ENCODE results near the gene COPRS. TPM values are rescaled to one million over a fixed set of nuclear protein-coding genes. Genes with fewer than 3 reads are reported as not detected.

Gene COPRS
- total and polyA plus RNA-seq, 4 donors: 15.4 to 50.6 (median 27.6) TPM

DNA sequence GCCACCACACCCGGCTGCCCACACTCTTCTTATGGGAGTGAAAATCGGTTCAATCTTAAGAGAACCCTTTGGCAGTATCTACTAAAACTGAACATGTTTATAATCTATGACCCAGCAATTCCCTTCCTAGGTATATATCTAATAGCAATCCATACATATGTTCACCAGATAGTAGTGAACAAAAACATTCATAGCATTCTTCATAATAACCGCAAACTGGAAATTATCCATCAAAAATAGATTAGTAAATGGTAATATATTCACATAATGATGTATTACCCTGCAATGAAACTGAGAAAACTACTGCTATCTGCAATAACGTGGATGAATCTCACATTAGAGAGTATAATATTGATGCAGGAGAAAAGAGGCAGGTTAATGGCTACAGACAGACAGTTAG, 23.1 kb downstream of the COPRS start:
- TF ChIP-seq, protein P1, sequence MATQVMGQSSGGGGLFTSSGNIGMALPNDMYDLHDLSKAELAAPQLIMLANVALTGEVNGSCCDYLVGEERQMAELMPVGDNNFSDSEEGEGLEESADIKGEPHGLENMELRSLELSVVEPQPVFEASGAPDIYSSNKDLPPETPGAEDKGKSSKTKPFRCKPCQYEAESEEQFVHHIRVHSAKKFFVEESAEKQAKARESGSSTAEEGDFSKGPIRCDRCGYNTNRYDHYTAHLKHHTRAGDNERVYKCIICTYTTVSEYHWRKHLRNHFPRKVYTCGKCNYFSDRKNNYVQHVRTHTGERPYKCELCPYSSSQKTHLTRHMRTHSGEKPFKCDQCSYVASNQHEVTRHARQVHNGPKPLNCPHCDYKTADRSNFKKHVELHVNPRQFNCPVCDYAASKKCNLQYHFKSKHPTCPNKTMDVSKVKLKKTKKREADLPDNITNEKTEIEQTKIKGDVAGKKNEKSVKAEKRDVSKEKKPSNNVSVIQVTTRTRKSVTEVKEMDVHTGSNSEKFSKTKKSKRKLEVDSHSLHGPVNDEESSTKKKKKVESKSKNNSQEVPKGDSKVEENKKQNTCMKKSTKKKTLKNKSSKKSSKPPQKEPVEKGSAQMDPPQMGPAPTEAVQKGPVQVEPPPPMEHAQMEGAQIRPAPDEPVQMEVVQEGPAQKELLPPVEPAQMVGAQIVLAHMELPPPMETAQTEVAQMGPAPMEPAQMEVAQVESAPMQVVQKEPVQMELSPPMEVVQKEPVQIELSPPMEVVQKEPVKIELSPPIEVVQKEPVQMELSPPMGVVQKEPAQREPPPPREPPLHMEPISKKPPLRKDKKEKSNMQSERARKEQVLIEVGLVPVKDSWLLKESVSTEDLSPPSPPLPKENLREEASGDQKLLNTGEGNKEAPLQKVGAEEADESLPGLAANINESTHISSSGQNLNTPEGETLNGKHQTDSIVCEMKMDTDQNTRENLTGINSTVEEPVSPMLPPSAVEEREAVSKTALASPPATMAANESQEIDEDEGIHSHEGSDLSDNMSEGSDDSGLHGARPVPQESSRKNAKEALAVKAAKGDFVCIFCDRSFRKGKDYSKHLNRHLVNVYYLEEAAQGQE (IDR thresholded peaks at IDR 0.05): no peak
- no peak for TF ChIP-seq FOXA1 (IDR thresholded peaks at IDR 0.05)
- TF ChIP-seq SP1 (IDR thresholded peaks at IDR 0.05): no peak
- no peak for DNase-seq (ENCODE audit: low spot score)
- Histone ChIP-seq H3K9ac (ENCODE audit: low read depth in 1 of 2, low read length in 2 of 2) (no peak overlapping the region), H3K36me3 (ENCODE audit: control insufficient read depth in 4 of 4, insufficient read depth in 3 of 4, low read depth in 1 of 4, low read length in 3 of 4) (no peaks in the 10 kb centered on the region), H3K27me3 (ENCODE audit: control insufficient read depth in 4 of 4, insufficient read depth in 4 of 4, low read length in 3 of 4) (no peaks in the 10 kb centered on the region), H3K4me1 (ENCODE audit: control insufficient read depth in 4 of 4, insufficient read depth in 4 of 4, low read length in 3 of 4) (peaks cover 0 to 2% (median under 1%) of the 10 kb centered on the region in 4 donors), H3K9me3 (ENCODE audit: control insufficient read depth in 4 of 4, low read length in 3 of 4) (no peaks in the 10 kb centered on the region), H3K27ac (ENCODE audit: low read depth in 1 of 2, low read length in 2 of 2) (no peak overlapping the region), H3K4me3 (ENCODE audit: low read depth in 1 of 3, low read length in 3 of 3) (no peak overlapping the region)
- WGBS: 93% methylated on average over 4 of the region's 4 CpGs

DNA sequence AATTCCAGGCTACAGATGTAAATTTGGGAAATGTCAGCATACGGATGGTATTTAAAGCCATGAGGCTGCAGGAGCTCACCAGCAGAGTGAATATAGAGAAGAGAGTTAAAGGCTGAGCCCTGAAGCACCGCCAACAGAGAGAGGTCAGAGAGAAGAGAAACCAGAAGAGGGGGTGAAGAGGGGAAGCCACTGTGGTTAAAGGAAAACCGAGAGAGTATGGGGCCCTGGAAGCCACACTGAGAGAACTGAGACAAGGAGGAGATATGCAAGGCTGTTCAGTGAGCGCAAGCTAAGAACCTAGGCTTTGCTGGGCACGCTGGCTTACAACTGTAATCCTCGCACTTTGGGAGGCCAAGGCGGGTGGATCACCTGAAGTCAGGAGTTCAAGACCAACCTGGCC, 24.6 kb downstream of the COPRS start:
- no peak for TF ChIP-seq FOXA1 (IDR thresholded peaks at IDR 0.05)
- TF ChIP-seq, protein P1 (IDR thresholded peaks at IDR 0.05): no peak
- no peaks in the 10 kb centered on the region for H3K4me1 ChIP-seq (ENCODE audit: control insufficient read depth in 4 of 4, insufficient read depth in 4 of 4, low read length in 3 of 4)
- H3K4me3 ChIP-seq (ENCODE audit: low read depth in 1 of 3, low read length in 3 of 3): no peak overlapping the region
- no peaks in the 10 kb centered on the region for H3K36me3 ChIP-seq (ENCODE audit: control insufficient read depth in 4 of 4, insufficient read depth in 3 of 4, low read depth in 1 of 4, low read length in 3 of 4)
- H3K9ac ChIP-seq (ENCODE audit: low read depth in 1 of 2, low read length in 2 of 2): no peak overlapping the region
- no peak overlapping the region for H3K27ac ChIP-seq (ENCODE audit: low read depth in 1 of 2, low read length in 2 of 2)
- no peak for DNase-seq (ENCODE audit: low spot score)
- no peaks in the 10 kb centered on the region for H3K27me3 ChIP-seq (ENCODE audit: control insufficient read depth in 4 of 4, insufficient read depth in 4 of 4, low read length in 3 of 4)
- H3K9me3 ChIP-seq (ENCODE audit: control insufficient read depth in 4 of 4, low read length in 3 of 4): no peaks in the 10 kb centered on the region
- WGBS: 79% methylated on average over 7 of the region's 7 CpGs

DNA sequence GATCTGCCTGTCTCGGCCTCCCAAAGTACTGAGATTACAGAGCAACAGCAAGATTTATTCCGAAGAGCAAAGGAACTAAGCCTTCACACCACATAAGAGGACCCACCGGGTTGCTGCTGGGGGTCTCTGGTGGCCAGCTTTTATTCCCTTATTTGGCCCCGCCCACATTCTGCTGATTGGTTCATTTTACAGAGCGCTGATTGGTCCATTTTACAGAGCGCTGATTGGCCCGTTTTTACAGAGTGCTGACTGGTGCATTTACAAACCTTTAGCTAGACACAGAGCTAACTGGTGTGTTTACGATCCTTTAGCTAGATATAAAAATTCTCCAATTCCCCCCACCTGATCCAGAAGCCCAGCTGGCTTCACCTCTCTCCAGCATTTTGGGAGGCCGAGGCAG, 26.3 kb downstream of the COPRS start:
- H3K9ac ChIP-seq (ENCODE audit: low read depth in 1 of 2, low read length in 2 of 2): no peak overlapping the region
- no peak overlapping the region for H3K27ac ChIP-seq (ENCODE audit: low read depth in 1 of 2, low read length in 2 of 2)
- H3K27me3 ChIP-seq (ENCODE audit: control insufficient read depth in 4 of 4, insufficient read depth in 4 of 4, low read length in 3 of 4): no peaks in the 10 kb centered on the region
- no peaks in the 10 kb centered on the region for H3K4me1 ChIP-seq (ENCODE audit: control insufficient read depth in 4 of 4, insufficient read depth in 4 of 4, low read length in 3 of 4)
- no peaks in the 10 kb centered on the region for H3K36me3 ChIP-seq (ENCODE audit: control insufficient read depth in 4 of 4, insufficient read depth in 3 of 4, low read depth in 1 of 4, low read length in 3 of 4)
- TF ChIP-seq FOXA1 (IDR thresholded peaks at IDR 0.05) (no peak), RXRA (IDR thresholded peaks at IDR 0.05) (no peak), GABPA (IDR thresholded peaks at IDR 0.05 in 1 of 2, conservative IDR thresholded peaks at IDR 0.05 in 1 of 2) (no peak)
- TF ChIP-seq, protein P2, sequence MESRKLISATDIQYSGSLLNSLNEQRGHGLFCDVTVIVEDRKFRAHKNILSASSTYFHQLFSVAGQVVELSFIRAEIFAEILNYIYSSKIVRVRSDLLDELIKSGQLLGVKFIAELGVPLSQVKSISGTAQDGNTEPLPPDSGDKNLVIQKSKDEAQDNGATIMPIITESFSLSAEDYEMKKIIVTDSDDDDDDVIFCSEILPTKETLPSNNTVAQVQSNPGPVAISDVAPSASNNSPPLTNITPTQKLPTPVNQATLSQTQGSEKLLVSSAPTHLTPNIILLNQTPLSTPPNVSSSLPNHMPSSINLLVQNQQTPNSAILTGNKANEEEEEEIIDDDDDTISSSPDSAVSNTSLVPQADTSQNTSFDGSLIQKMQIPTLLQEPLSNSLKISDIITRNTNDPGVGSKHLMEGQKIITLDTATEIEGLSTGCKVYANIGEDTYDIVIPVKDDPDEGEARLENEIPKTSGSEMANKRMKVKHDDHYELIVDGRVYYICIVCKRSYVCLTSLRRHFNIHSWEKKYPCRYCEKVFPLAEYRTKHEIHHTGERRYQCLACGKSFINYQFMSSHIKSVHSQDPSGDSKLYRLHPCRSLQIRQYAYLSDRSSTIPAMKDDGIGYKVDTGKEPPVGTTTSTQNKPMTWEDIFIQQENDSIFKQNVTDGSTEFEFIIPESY (IDR thresholded peaks at IDR 0.05): no peak
- WGBS: 93% methylated on average over 9 of the region's 9 CpGs
- no peak for DNase-seq (ENCODE audit: low spot score)
- H3K4me3 ChIP-seq (ENCODE audit: low read depth in 1 of 3, low read length in 3 of 3): no peak overlapping the region
- H3K9me3 ChIP-seq (ENCODE audit: control insufficient read depth in 4 of 4, low read length in 3 of 4): no peaks in the 10 kb centered on the region

Measured in liver (tissue), 9 donors.